Stimulated activated naive CD8-positive, alpha-beta T cell treated with anti-CD3 and anti-CD28 coated beads, Interleukin-15, amount 100 ng/mL, for 72 hours (primary cell): ENCODE measurements around the gene AIFM2.
"Not testable (repeated sequence)": the region's sequence is repeated elsewhere in the genome, so short reads cannot be mapped to it uniquely, and the experiment has no call there.

Experiments
- ATAC-seq: fragments of 150-1000 bp; cut with Tn5 transposase; 2 replicates; pipeline ENCODE4 v1.10.0; 2021; ENCODE audit warnings: mild to moderate bottlenecking, moderate library complexity
- DNase-seq, 2 donors: peaks; one replicate each; pipeline ENCODE4 v3.0.0; 2021 to 2022
- H3K27ac Mint-ChIP-seq, 2 donors: one replicate each; pipeline ENCODE4 v1.8.0; 2022; ENCODE audit warnings: mild to moderate bottlenecking in 2 of 2, mixed read lengths in 2 of 2, moderate library complexity in 2 of 2
- H3K27me3 Mint-ChIP-seq: one replicate; pipeline ENCODE4 v1.8.0; 2022; ENCODE audit warnings: mixed read lengths
- H3K4me1 Mint-ChIP-seq: one replicate; pipeline ENCODE4 v1.8.0; 2022; ENCODE audit warnings: mild to moderate bottlenecking, mixed read lengths
- H3K4me3 Mint-ChIP-seq, 2 donors: one replicate each; pipeline ENCODE4 v1.8.0; 2022; ENCODE audit warnings: mild to moderate bottlenecking in 2 of 2, mixed read lengths in 2 of 2, moderate library complexity in 1 of 2
- H3K9me3 Mint-ChIP-seq, 2 donors: one replicate each; pipeline ENCODE4 v1.8.0; 2022; ENCODE audit warnings: mixed read lengths in 2 of 2

The AIFM2 gene

GRCh38 chr10:70160798-70161197, 28.2 kb upstream of the AIFM2 start:
- ATAC-seq (no peak), DNase-seq (no peak)
- Mint-ChIP-seq H3K27me3 (no peaks in the 10 kb centered on the region), H3K9me3 (no peaks in the 10 kb centered on the region), H3K27ac (peak overlapping the region in 1 of 2 donors; percentile 65), H3K4me1 (peaks cover 72% of the 10 kb centered on the region), H3K4me3 (peak overlapping the region; percentile 78 to 97)

- H3K27me3 Mint-ChIP-seq, ATAC-seq, DNase-seq, H3K4me3 Mint-ChIP-seq, H3K9me3 Mint-ChIP-seq, H3K27ac Mint-ChIP-seq: not testable (repeated sequence)
- H3K4me1 Mint-ChIP-seq, result peaks cover 64% of the 10 kb centered on the region
These were observed 26.7 kb upstream of the AIFM2 start for GRCh38 chr10:70159366-70159765.

- H3K27me3 Mint-ChIP-seq, result no peaks in the 10 kb centered on the region
- no peaks in the 10 kb centered on the region for H3K9me3 Mint-ChIP-seq
- H3K4me3 Mint-ChIP-seq, result no peak overlapping the region
- no peak overlapping the region for H3K27ac Mint-ChIP-seq
- no peak for DNase-seq
- ATAC-seq, result no peak
- H3K4me1 Mint-ChIP-seq, result peaks cover 52% of the 10 kb centered on the region
These were observed 25.5 kb upstream of the AIFM2 start for GRCh38 chr10:70158113-70158512.

GRCh38 chr10:70155255-70155838, 22.7 kb upstream of the AIFM2 start:
- Mint-ChIP-seq H3K4me1 (peaks cover 37% of the 10 kb centered on the region), H3K4me3 (no peak overlapping the region), H3K9me3 (no peaks in the 10 kb centered on the region), H3K27ac (peak overlapping the region in 1 of 2 donors; percentile 41), H3K27me3 (no peaks in the 10 kb centered on the region)
- DNase-seq (no peak), ATAC-seq (no peak)

GRCh38 chr10:70148516-70148915, 15.9 kb upstream of the AIFM2 start:
- DNase-seq (no peak), ATAC-seq (no peak)
- peaks cover 44% of the 10 kb centered on the region for H3K4me1 Mint-ChIP-seq
- no peak overlapping the region for H3K4me3 Mint-ChIP-seq
- no peaks in the 10 kb centered on the region for H3K27me3 Mint-ChIP-seq
- no peak overlapping the region for H3K27ac Mint-ChIP-seq
- no peaks in the 10 kb centered on the region for H3K9me3 Mint-ChIP-seq

- no peak for DNase-seq
- no peak for ATAC-seq
- Mint-ChIP-seq H3K27ac (peak overlapping the region; percentile 93 to 94), H3K4me3 (peak overlapping the region; percentile 83 to 84), H3K4me1 (peaks cover 56% of the 10 kb centered on the region), H3K9me3 (no peaks in the 10 kb centered on the region), H3K27me3 (no peaks in the 10 kb centered on the region)
These were observed 14.6 kb upstream of the AIFM2 start for GRCh38 chr10:70147259-70147625.

- DNase-seq, result peak; percentile 91 to 96
- H3K4me3 Mint-ChIP-seq, result peak within 1 kb of the TSS; percentile 84 to 98
- H3K9me3 Mint-ChIP-seq, result no peaks in the 10 kb centered on the region
- peak; percentile 91 for ATAC-seq
- H3K4me1 Mint-ChIP-seq, result peaks cover 52% of the 10 kb centered on the region
- H3K27me3 Mint-ChIP-seq, result no peaks in the 10 kb centered on the region
- H3K27ac Mint-ChIP-seq, result peak within 1 kb of the TSS; percentile 93 to 97
These were observed 14.0 kb upstream of the AIFM2 start, which contains the start of gene TYSND1 for GRCh38 chr10:70146489-70147258. TSS of gene TYSND1 (minus strand) at chr10:70146700. CDS start at chr10:70146586, 114 bp downstream.

- peaks cover 50% of the 10 kb centered on the region for H3K4me1 Mint-ChIP-seq
- H3K27ac Mint-ChIP-seq, result peak overlapping the region; percentile 93 to 97
- ATAC-seq (peak; percentile 77), DNase-seq (peak; percentile 75 to 80)
- H3K9me3 Mint-ChIP-seq, result no peaks in the 10 kb centered on the region
- H3K27me3 Mint-ChIP-seq, result no peaks in the 10 kb centered on the region
- peak overlapping the region; percentile 84 to 98 for H3K4me3 Mint-ChIP-seq
These were observed 13.3 kb upstream of the AIFM2 start for GRCh38 chr10:70145666-70146488.

GRCh38 chr10:70145166-70145665, 12.6 kb upstream of the AIFM2 start:
- no peak for DNase-seq
- Mint-ChIP-seq H3K9me3 (no peaks in the 10 kb centered on the region), H3K27me3 (no peaks in the 10 kb centered on the region), H3K4me3 (peak overlapping the region; percentile 84 to 98), H3K4me1 (peaks cover 47% of the 10 kb centered on the region), H3K27ac (peak overlapping the region; percentile 52 to 63)
- peak; percentile 26 for ATAC-seq

- DNase-seq, result no peak
- H3K4me3 Mint-ChIP-seq, result peak overlapping the region; percentile 84 to 98
- no peak for ATAC-seq
- H3K9me3 Mint-ChIP-seq, result no peaks in the 10 kb centered on the region
- peaks cover 53% of the 10 kb centered on the region for H3K4me1 Mint-ChIP-seq
- H3K27ac Mint-ChIP-seq, result peak overlapping the region; percentile 52 to 76
- no peaks in the 10 kb centered on the region for H3K27me3 Mint-ChIP-seq
These were observed 11.9 kb upstream of the AIFM2 start for GRCh38 chr10:70144372-70145110.

- H3K4me1 Mint-ChIP-seq, result peaks cover 60% of the 10 kb centered on the region
- no peak overlapping the region for H3K4me3 Mint-ChIP-seq
- H3K27me3 Mint-ChIP-seq, result no peaks in the 10 kb centered on the region
- H3K27ac Mint-ChIP-seq, result no peak overlapping the region
- H3K9me3 Mint-ChIP-seq, result no peaks in the 10 kb centered on the region
- ATAC-seq (no peak), DNase-seq (no peak)
These were observed 9.9 kb upstream of the AIFM2 start for GRCh38 chr10:70142555-70142954.

- H3K4me1 Mint-ChIP-seq, result peaks cover 50% of the 10 kb centered on the region
- H3K9me3 Mint-ChIP-seq, result no peaks in the 10 kb centered on the region
- H3K4me3 Mint-ChIP-seq, result no peak overlapping the region
- H3K27ac Mint-ChIP-seq, result no peak overlapping the region
- ATAC-seq (no peak), DNase-seq (no peak)
- no peaks in the 10 kb centered on the region for H3K27me3 Mint-ChIP-seq
These were observed 7.7 kb upstream of the AIFM2 start for GRCh38 chr10:70140297-70140696.

GRCh38 chr10:70139997-70140250, 7.3 kb upstream of the AIFM2 start:
- H3K4me3 Mint-ChIP-seq, result no peak overlapping the region
- H3K9me3 Mint-ChIP-seq, result no peaks in the 10 kb centered on the region
- no peak for ATAC-seq
- no peak overlapping the region for H3K27ac Mint-ChIP-seq
- no peaks in the 10 kb centered on the region for H3K27me3 Mint-ChIP-seq
- H3K4me1 Mint-ChIP-seq, result peaks cover 48% of the 10 kb centered on the region
- DNase-seq, result no peak

GRCh38 chr10:70139151-70139996, 6.7 kb upstream of the AIFM2 start:
- no peak overlapping the region for H3K27ac Mint-ChIP-seq
- H3K4me3 Mint-ChIP-seq, result no peak overlapping the region
- peaks cover 42% of the 10 kb centered on the region for H3K4me1 Mint-ChIP-seq
- ATAC-seq, result no peak
- H3K9me3 Mint-ChIP-seq, result no peaks in the 10 kb centered on the region
- H3K27me3 Mint-ChIP-seq, result no peaks in the 10 kb centered on the region
- DNase-seq, result no peak
